ENCODE results near the gene GNA14.

DNA sequence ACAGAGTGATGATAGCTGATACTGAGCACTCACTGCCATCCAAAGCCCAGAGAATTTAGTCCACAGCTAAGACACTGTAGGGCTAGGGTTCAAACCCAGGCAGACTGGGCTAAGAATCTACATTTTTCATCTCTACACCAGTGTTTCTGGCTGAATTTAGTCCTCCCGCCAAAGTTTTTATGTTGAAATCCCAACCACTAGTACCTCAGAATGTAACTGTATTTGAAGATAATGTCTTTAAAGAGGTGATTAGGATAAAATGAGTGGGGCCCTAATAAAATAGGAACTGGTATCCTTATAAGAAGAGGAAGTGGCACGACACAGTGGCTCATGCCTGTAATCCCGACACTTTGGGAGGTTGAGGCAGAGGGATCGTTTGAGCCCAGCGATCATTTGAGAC lies 4.3 kb downstream of the GNA14 start:
- no peak for TF ChIP-seq EZH2 (IDR thresholded peaks at IDR 0.05; ENCODE audit: low read depth, unreplicated experiment)
- no peak for TF ChIP-seq CREB1 (CRISPR knock-in tag; IDR thresholded peaks at IDR 0.05; ENCODE audit: low read depth)
- TF ChIP-seq, protein P1, sequence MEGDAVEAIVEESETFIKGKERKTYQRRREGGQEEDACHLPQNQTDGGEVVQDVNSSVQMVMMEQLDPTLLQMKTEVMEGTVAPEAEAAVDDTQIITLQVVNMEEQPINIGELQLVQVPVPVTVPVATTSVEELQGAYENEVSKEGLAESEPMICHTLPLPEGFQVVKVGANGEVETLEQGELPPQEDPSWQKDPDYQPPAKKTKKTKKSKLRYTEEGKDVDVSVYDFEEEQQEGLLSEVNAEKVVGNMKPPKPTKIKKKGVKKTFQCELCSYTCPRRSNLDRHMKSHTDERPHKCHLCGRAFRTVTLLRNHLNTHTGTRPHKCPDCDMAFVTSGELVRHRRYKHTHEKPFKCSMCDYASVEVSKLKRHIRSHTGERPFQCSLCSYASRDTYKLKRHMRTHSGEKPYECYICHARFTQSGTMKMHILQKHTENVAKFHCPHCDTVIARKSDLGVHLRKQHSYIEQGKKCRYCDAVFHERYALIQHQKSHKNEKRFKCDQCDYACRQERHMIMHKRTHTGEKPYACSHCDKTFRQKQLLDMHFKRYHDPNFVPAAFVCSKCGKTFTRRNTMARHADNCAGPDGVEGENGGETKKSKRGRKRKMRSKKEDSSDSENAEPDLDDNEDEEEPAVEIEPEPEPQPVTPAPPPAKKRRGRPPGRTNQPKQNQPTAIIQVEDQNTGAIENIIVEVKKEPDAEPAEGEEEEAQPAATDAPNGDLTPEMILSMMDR (conservative IDR thresholded peaks at IDR 0.05; ENCODE audit: low read depth in 2 of 2): no peak
- TF ChIP-seq POLR2AphosphoS5 (IDR thresholded peaks at IDR 0.05; ENCODE audit: low read depth): no peak
- TF ChIP-seq STAT1 (IDR thresholded peaks at IDR 0.05; ENCODE audit: unreplicated experiment): no peak
- TF ChIP-seq, protein P2, sequence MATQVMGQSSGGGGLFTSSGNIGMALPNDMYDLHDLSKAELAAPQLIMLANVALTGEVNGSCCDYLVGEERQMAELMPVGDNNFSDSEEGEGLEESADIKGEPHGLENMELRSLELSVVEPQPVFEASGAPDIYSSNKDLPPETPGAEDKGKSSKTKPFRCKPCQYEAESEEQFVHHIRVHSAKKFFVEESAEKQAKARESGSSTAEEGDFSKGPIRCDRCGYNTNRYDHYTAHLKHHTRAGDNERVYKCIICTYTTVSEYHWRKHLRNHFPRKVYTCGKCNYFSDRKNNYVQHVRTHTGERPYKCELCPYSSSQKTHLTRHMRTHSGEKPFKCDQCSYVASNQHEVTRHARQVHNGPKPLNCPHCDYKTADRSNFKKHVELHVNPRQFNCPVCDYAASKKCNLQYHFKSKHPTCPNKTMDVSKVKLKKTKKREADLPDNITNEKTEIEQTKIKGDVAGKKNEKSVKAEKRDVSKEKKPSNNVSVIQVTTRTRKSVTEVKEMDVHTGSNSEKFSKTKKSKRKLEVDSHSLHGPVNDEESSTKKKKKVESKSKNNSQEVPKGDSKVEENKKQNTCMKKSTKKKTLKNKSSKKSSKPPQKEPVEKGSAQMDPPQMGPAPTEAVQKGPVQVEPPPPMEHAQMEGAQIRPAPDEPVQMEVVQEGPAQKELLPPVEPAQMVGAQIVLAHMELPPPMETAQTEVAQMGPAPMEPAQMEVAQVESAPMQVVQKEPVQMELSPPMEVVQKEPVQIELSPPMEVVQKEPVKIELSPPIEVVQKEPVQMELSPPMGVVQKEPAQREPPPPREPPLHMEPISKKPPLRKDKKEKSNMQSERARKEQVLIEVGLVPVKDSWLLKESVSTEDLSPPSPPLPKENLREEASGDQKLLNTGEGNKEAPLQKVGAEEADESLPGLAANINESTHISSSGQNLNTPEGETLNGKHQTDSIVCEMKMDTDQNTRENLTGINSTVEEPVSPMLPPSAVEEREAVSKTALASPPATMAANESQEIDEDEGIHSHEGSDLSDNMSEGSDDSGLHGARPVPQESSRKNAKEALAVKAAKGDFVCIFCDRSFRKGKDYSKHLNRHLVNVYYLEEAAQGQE (IDR thresholded peaks at IDR 0.05; ENCODE audit: unreplicated experiment): no peak
- TF ChIP-seq, protein P3, sequence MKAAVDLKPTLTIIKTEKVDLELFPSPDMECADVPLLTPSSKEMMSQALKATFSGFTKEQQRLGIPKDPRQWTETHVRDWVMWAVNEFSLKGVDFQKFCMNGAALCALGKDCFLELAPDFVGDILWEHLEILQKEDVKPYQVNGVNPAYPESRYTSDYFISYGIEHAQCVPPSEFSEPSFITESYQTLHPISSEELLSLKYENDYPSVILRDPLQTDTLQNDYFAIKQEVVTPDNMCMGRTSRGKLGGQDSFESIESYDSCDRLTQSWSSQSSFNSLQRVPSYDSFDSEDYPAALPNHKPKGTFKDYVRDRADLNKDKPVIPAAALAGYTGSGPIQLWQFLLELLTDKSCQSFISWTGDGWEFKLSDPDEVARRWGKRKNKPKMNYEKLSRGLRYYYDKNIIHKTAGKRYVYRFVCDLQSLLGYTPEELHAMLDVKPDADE (IDR thresholded peaks at IDR 0.05): no peak
- no peak for TF ChIP-seq EZH2phosphoT487 (IDR thresholded peaks at IDR 0.05; ENCODE audit: unreplicated experiment)
- no peak for TF ChIP-seq ZNF114 (CRISPR knock-in tag; IDR thresholded peaks at IDR 0.05)
- TF ChIP-seq JUNB (IDR thresholded peaks at IDR 0.05; ENCODE audit: unreplicated experiment): no peak

Measured in GM23338 (cell line).